Cardiac muscle cell (in vitro differentiated cells and primary cell): ENCODE data around the gene SLC9A7. TPM values are rescaled to one million over a fixed set of nuclear protein-coding genes. Genes with fewer than 3 reads are reported as not detected.
A peak's percentile ranks its signal among the peaks of the same experiment; 100 is the strongest.
"Not testable (repeated sequence)": the region's sequence is repeated elsewhere in the genome, so short reads cannot be mapped to it uniquely, and the experiment has no call there.

Source experiments
- DNase-seq, 2 donors: peaks; one replicate each; pipeline versions ENCODE4 v3.0.0 to v3.0.0-alpha.2; 2010 to 2017; ENCODE audit warnings: low read depth in 1 of 2, low spot score in 1 of 2
- H3K27ac ChIP-seq: fragments of 200-600 bp; sonication (generic); 2 replicates; pipeline ENCODE4 v1.5.1; 2016
- H3K27me3 ChIP-seq: fragments of 200-600 bp; sonication (generic); 2 replicates; pipeline ENCODE4 v1.6.0; 2016; ENCODE audit warnings: control low read depth
- H3K36me3 ChIP-seq: fragments of 200-600 bp; sonication (generic); 2 replicates; pipeline ENCODE4 v1.5.1; 2016; ENCODE audit warnings: control low read depth
- H3K4me1 ChIP-seq: fragments of 200-600 bp; sonication (generic); 2 replicates; pipeline ENCODE4 v1.8.1; 2017; ENCODE audit warnings: low read depth, mild to moderate bottlenecking, mixed run types
- H3K4me3 ChIP-seq: fragments of 200-600 bp; sonication (generic); 2 replicates; pipeline ENCODE4 v1.5.1; 2016; ENCODE audit warnings: mild to moderate bottlenecking
- H3K9me3 ChIP-seq: fragments of 200-600 bp; sonication (generic); 2 replicates; pipeline ENCODE4 v1.5.1; 2017; ENCODE audit warnings: low read depth, mild to moderate bottlenecking, control low read depth
- polyA plus RNA-seq: library from polyadenylated mRNA; unstranded; fragments of >200 nt; fragmentation: Nextera tagmentation; extraction: Ambion mirVana; gene quantifications from 2 replicates; pipeline ENCODE4 v1.2.1, GENCODE V29; 2016
- total RNA-seq: library from RNA; depleted of rRNA; stranded (reverse); fragments of >200 nt; gene quantifications from 2 replicates; pipeline ENCODE4 v1.2.3, GENCODE V29; 2016
- TF ChIP-seq, protein P1 (sequence below): IDR thresholded peaks from 2 replicates; pipeline ENCODE4 v1.5.1; 2012; ENCODE audit warnings: low read depth, mild to moderate bottlenecking, low read length

Gene SLC9A7
- total and polyA plus RNA-seq, 2 experiments from 2014 or later: 2.2 to 19.6 TPM

DNA sequence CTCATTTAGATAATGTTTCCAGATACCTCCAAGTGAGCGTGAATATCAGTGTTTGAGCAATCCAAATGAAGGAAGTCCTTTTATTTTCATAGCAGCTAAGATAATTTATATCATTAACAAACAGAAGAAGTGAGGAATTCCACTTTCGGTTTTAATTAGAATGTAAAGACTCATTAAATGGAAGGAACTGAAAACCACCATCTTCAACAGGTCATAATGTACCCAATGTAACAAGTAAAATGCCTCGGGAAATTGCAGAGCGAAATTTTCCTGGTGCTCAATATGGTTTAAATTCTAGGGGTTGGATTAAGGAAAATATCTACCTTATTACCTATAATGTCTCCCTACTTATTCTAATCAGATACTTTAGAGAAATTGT is 33.9 kb upstream of the SLC9A7 start:
- Histone ChIP-seq H3K27me3 (no peaks in the 10 kb centered on the region), H3K9me3 (no peaks in the 10 kb centered on the region), H3K27ac (no peak overlapping the region), H3K4me3 (no peak overlapping the region), H3K4me1 (no peaks in the 10 kb centered on the region), H3K36me3 (no peaks in the 10 kb centered on the region)
- TF ChIP-seq, protein P1, sequence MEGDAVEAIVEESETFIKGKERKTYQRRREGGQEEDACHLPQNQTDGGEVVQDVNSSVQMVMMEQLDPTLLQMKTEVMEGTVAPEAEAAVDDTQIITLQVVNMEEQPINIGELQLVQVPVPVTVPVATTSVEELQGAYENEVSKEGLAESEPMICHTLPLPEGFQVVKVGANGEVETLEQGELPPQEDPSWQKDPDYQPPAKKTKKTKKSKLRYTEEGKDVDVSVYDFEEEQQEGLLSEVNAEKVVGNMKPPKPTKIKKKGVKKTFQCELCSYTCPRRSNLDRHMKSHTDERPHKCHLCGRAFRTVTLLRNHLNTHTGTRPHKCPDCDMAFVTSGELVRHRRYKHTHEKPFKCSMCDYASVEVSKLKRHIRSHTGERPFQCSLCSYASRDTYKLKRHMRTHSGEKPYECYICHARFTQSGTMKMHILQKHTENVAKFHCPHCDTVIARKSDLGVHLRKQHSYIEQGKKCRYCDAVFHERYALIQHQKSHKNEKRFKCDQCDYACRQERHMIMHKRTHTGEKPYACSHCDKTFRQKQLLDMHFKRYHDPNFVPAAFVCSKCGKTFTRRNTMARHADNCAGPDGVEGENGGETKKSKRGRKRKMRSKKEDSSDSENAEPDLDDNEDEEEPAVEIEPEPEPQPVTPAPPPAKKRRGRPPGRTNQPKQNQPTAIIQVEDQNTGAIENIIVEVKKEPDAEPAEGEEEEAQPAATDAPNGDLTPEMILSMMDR: no peak
- no peak for DNase-seq

DNA sequence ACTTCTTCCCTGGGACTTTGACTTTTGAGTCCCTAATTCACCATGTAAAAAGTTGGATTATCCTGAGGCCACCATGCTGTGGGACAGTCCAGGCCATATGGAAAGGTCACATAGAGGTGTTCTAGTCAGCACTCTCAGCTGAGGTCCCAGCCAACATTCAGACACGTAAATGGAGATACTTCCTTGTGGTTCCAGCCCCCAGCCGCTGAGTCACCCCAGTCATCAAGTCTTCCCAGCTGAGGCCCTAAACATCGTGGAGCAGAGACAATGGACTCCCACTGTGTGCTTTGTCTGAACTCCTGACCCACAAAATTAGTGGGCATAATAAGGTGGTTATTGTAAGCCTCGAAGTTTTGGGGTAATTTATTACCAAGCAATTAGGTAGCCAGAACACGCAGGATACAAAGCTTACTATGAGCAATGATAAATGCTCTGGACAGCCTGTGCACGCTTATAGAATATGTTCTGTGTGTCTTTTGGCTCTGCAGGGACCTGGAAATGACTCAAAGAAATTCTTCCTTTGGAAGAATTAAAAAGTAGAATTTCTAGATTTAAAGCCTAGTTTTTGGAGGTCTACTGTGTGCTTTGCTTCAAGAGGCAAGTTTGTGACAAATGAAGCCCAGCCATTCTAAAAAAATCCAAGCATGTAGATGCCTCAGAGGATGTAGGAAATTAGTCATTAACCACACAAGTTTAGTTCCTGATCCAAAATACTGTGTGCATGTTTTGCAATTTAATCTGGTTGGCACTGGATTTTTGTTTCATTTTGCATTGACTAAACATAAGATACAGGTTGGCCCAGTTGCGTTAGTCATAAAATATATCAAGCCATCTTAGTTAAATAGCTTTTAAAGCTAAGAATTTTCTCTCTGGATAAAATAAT is 33.2 kb upstream of the SLC9A7 start:
- no peaks in the 10 kb centered on the region for H3K36me3 ChIP-seq
- peak in 1 of 2 donors; percentile 88 for DNase-seq
- no peaks in the 10 kb centered on the region for H3K4me1 ChIP-seq
- no peaks in the 10 kb centered on the region for H3K9me3 ChIP-seq
- no peak overlapping the region for H3K27ac ChIP-seq
- no peaks in the 10 kb centered on the region for H3K27me3 ChIP-seq
- no peak overlapping the region for H3K4me3 ChIP-seq
- TF ChIP-seq, protein P1: no peak

DNA sequence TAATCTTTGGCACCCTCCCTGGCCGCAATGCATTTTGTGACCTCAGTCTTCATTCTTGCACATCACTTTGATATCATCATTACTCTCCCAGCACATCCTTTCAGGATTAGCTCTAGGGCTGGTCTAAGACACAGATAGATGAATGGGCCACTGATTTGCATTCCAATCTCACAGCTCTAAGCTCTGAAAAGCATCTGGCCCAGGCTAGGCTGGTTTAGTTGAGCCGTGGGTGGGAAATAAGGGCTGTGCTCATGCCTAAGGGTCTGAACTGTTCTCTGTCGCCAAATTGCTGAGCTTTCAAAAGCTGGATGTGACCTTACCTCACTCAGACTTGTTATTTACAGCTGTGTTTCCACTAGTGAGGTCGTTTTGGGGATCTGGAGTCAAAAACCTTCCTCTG is 30.0 kb upstream of the SLC9A7 start:
- H3K27ac ChIP-seq: no peak overlapping the region
- H3K27me3 ChIP-seq: no peaks in the 10 kb centered on the region
- no peaks in the 10 kb centered on the region for H3K9me3 ChIP-seq
- no peak for DNase-seq
- no peak overlapping the region for H3K4me3 ChIP-seq
- H3K4me1 ChIP-seq: peaks cover 5% of the 10 kb centered on the region
- H3K36me3 ChIP-seq: no peaks in the 10 kb centered on the region
- TF ChIP-seq, protein P1: no peak

DNA sequence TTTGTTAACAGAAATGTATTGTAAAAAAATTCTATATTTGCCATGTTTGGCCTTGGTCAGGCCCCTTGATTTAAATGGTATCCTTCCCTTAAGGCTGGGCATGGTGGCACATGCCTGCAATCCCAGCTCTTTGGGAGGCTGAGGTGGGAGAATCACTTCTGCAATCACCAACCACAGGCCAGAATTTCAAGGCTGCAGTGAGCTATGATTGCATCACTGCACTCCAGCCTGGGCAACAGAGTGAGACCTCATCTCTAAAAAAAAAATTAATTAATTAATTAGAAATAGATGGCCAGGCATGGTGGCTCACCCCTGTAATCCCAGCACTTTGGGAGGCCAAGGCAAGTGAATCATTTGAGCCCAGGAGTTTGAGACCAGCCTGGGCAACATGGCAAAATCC is 25.5 kb upstream of the SLC9A7 start:
- H3K4me1 ChIP-seq, H3K4me3 ChIP-seq, H3K36me3 ChIP-seq, DNase-seq, H3K9me3 ChIP-seq, H3K27me3 ChIP-seq: not testable (repeated sequence)
- H3K27ac ChIP-seq: peak overlapping the region; percentile 66

DNA sequence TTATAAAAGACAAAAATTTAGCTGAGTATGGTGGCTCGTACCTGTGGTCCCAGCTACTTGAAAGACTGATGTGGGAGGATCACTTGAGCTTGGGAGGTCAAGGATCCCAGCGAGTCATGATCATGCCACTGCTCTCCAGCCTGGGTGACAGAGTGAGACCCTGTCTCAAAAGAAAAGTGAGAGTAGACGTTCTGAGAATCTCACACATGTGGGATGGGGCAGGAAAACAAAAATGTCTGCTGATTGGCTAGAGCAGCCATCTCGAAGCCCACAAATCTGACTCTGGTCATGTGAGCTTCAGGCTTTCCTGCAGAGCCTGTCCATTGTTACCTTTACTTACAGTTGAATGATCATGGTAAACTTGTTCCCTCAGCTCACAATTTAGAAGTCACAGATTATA is 23.1 kb upstream of the SLC9A7 start:
- H3K9me3 ChIP-seq: no peaks in the 10 kb centered on the region
- no peaks in the 10 kb centered on the region for H3K27me3 ChIP-seq
- TF ChIP-seq, protein P1: no peak
- peaks cover 10% of the 10 kb centered on the region for H3K4me1 ChIP-seq
- no peak for DNase-seq
- no peaks in the 10 kb centered on the region for H3K36me3 ChIP-seq
- no peak overlapping the region for H3K27ac ChIP-seq
- H3K4me3 ChIP-seq: no peak overlapping the region
